CD14-positive monocyte (primary cell): ENCODE results near the gene GRXCR2. TPM values are rescaled to one million over a fixed set of nuclear protein-coding genes. Genes with fewer than 3 reads are reported as not detected.

ENCODE experiments used
- DNase-seq, 3 donors: peaks; one replicate each; pipeline ENCODE4 v3.0.0-alpha.2; 2011 to 2022
- H2AFZ ChIP-seq: 2 replicates; pipeline ENCODE4 v1.6.0; 2012; ENCODE audit warnings: mild to moderate bottlenecking, low read depth, low read length, inconsistent platforms; ENCODE audit not compliant: insufficient read depth, poor library complexity, severe bottlenecking
- H3K27ac ChIP-seq, 2 donors: 1 replicate in 1 of 2; 2 replicates in 1 of 2; pipeline ENCODE4 v1.5.1; 2012 to 2013; ENCODE audit warnings: low read length in 2 of 2, control low read depth in 1 of 2, inconsistent platforms in 1 of 2, low read depth in 1 of 2, mild to moderate bottlenecking in 1 of 2
- H3K27me3 ChIP-seq, 2 donors: one replicate each; pipeline versions ENCODE4 v1.6.0 to v1.6.1; 2011 to 2013; ENCODE audit warnings: low read length in 2 of 2; ENCODE audit not compliant: control insufficient read depth in 2 of 2, insufficient read depth in 2 of 2
- H3K36me3 ChIP-seq, 2 donors: replicated peaks in 1 of 2; 1 replicate in 1 of 2; 2 replicates in 1 of 2; pipeline versions ENCODE4 v1.5.1 to v1.6.1; 2012 to 2013; ENCODE audit warnings: low read length in 2 of 2, control low read depth in 1 of 2, inconsistent platforms in 1 of 2, mild to moderate bottlenecking in 1 of 2; ENCODE audit not compliant: insufficient read depth in 2 of 2, control insufficient read depth in 1 of 2
- H3K4me1 ChIP-seq, 2 donors: 1 replicate in 1 of 2; 2 replicates in 1 of 2; pipeline versions ENCODE4 v1.5.1 to v1.6.1; 2012 to 2013; ENCODE audit warnings: low read length in 2 of 2, control low read depth in 1 of 2, inconsistent platforms in 1 of 2, mild to moderate bottlenecking in 1 of 2, moderate library complexity in 1 of 2; ENCODE audit not compliant: insufficient read depth in 2 of 2, control insufficient read depth in 1 of 2
- H3K4me2 ChIP-seq: replicated peaks from 2 replicates; pipeline ENCODE3; 2012; ENCODE audit warnings: low read length, moderate library complexity, mild to moderate bottlenecking; ENCODE audit not compliant: poor library complexity, severe bottlenecking; ENCODE audit errors: extremely low read depth
- H3K4me3 ChIP-seq, 3 experiments: fragments of 200-600 bp in 1 of 3; sonication (generic) in 1 of 3; replicated peaks in 1 of 3; 1 replicate in 2 of 3; 2 replicates in 1 of 3; pipeline ENCODE4 v1.5.1; 2011 to 2013; ENCODE audit warnings: low read length in 3 of 3, mild to moderate bottlenecking in 3 of 3, control low read depth in 2 of 3, low read depth in 2 of 3, inconsistent platforms in 1 of 3, moderate library complexity in 1 of 3
- H3K79me2 ChIP-seq: 2 replicates; pipeline ENCODE4 v1.6.0; 2012; ENCODE audit warnings: mild to moderate bottlenecking, control low read depth, inconsistent platforms, low read length, moderate library complexity; ENCODE audit not compliant: insufficient read depth
- H3K9ac ChIP-seq: 2 replicates; pipeline ENCODE4 v1.6.0; 2017; ENCODE audit warnings: low read length, mild to moderate bottlenecking; ENCODE audit not compliant: insufficient read depth, poor library complexity, severe bottlenecking
- H3K9me3 ChIP-seq, 2 donors: replicated peaks in 1 of 2; 1 replicate in 1 of 2; 2 replicates in 1 of 2; pipeline versions ENCODE4 v1.5.1 to v1.6.1; 2012 to 2013; ENCODE audit warnings: low read length in 2 of 2, control low read depth in 1 of 2; ENCODE audit not compliant: control insufficient read depth in 1 of 2, insufficient read depth in 1 of 2
- H4K20me1 ChIP-seq: 2 replicates; pipeline ENCODE4 v1.6.0; 2012; ENCODE audit warnings: mild to moderate bottlenecking, low read length, control low read depth, moderate library complexity; ENCODE audit not compliant: insufficient read depth
- H3K27ac Mint-ChIP-seq, 7 donors: one replicate each; pipeline ENCODE4 v1.8.0; 2020; ENCODE audit warnings: mild to moderate bottlenecking in 7 of 7, mixed read lengths in 7 of 7, moderate library complexity in 6 of 7, inconsistent platforms in 2 of 7
- H3K27me3 Mint-ChIP-seq, 3 donors: one replicate each; pipeline ENCODE4 v1.8.0; 2021 to 2022; ENCODE audit warnings: low read depth in 3 of 3, mild to moderate bottlenecking in 3 of 3, mixed read lengths in 3 of 3, moderate library complexity in 3 of 3, inconsistent platforms in 1 of 3
- H3K36me3 Mint-ChIP-seq, 2 donors: one replicate each; pipeline ENCODE4 v1.8.0; 2020; ENCODE audit warnings: mixed read lengths in 2 of 2, inconsistent platforms in 1 of 2, mild to moderate bottlenecking in 1 of 2
- H3K4me1 Mint-ChIP-seq: one replicate; pipeline ENCODE4 v1.8.0; 2020; ENCODE audit warnings: mild to moderate bottlenecking, mixed read lengths
- H3K4me3 Mint-ChIP-seq, 2 donors: one replicate each; pipeline ENCODE4 v1.8.0; 2020; ENCODE audit warnings: mild to moderate bottlenecking in 2 of 2, mixed read lengths in 2 of 2, moderate library complexity in 1 of 2
- H3K9me3 Mint-ChIP-seq, 7 donors: one replicate each; pipeline ENCODE4 v1.8.0; 2020 to 2022; ENCODE audit warnings: mixed read lengths in 7 of 7, mild to moderate bottlenecking in 6 of 7, moderate library complexity in 6 of 7, inconsistent platforms in 2 of 7
- CTCF ChIP-seq: fragments of 200-600 bp; IDR thresholded peaks from one replicate; pipeline ENCODE4 v1.8.0; 2022; ENCODE audit warnings: antibody characterized with exemption, mild to moderate bottlenecking
- WGBS: methylation state at CpG from one replicate; pipeline ENCODE4 v1.1.5; 2013; ENCODE audit warnings: missing lambda C conversion rate; ENCODE audit not compliant: insufficient coverage; 5-methylcytosine and 5-hydroxymethylcytosine counted together
- intact Hi-C, 2 donors: fragments of 100-400 bp; cut with micrococcal nuclease; formaldehyde crosslinking; loops; one replicate each; pipeline versions ENCODE4 v1.15.0 to v1.15.1; 2023
- polyA plus RNA-seq, 3 donors: library from polyadenylated mRNA; depleted of rRNA in 1 of 3; unstranded in 2 of 3; stranded (reverse) in 1 of 3; fragments of 300-500 nt in 2 of 3; fragments of >200 nt in 1 of 3; fragmentation: Illumina TruSeq in 2 of 3; gene quantifications; 1 replicate in 2 of 3; 2 replicates in 1 of 3; pipeline ENCODE4 v1.2.3, GENCODE V29; 2012 to 2021

The GRXCR2 gene
- polyA plus RNA-seq, 3 donors: not detected

- Histone ChIP-seq H3K27ac (no peak overlapping the region), H3K4me2 (no peak overlapping the region), H3K27me3 (no peaks in the 10 kb centered on the region), H3K9ac (no peak overlapping the region), H2AFZ (no peak overlapping the region), H3K9me3 (no peaks in the 10 kb centered on the region), H4K20me1 (no peaks in the 10 kb centered on the region), H3K79me2 (no peaks in the 10 kb centered on the region), H3K36me3 (no peaks in the 10 kb centered on the region), H3K4me1 (no peaks in the 10 kb centered on the region), H3K4me3 (no peak overlapping the region)
- H3K9me3 Mint-ChIP-seq: peaks cover 0 to 18% (median 6%) of the 10 kb centered on the region in 7 donors
- peaks cover 0 to 6% (median 1%) of the 10 kb centered on the region in 3 donors for H3K27me3 Mint-ChIP-seq
- no peak for DNase-seq
- no peak for TF ChIP-seq CTCF
- no peaks in the 10 kb centered on the region for H3K4me1 Mint-ChIP-seq
- H3K4me3 Mint-ChIP-seq: no peak overlapping the region
- H3K36me3 Mint-ChIP-seq: no peaks in the 10 kb centered on the region
- intact Hi-C loops: no loop called here
- no peak overlapping the region for H3K27ac Mint-ChIP-seq
- WGBS: no CpG with 5 or more reads among the region's 3 CpGs
These were observed 14.4 kb upstream of the GRXCR2 start for GRCh38 chr5:145887217-145887616.

- Histone ChIP-seq H3K4me3 (no peak overlapping the region), H3K4me2 (no peak overlapping the region), H3K27me3 (no peaks in the 10 kb centered on the region), H3K4me1 (no peaks in the 10 kb centered on the region), H3K9me3 (no peaks in the 10 kb centered on the region), H3K27ac (no peak overlapping the region), H4K20me1 (no peaks in the 10 kb centered on the region), H2AFZ (no peak overlapping the region), H3K9ac (no peak overlapping the region), H3K79me2 (no peaks in the 10 kb centered on the region), H3K36me3 (no peaks in the 10 kb centered on the region)
- Mint-ChIP-seq H3K4me3 (no peak overlapping the region), H3K9me3 (peaks cover 0 to 6% (median 2%) of the 10 kb centered on the region in 7 donors), H3K27me3 (peaks cover 0 to 4% (median 1%) of the 10 kb centered on the region in 3 donors), H3K36me3 (no peaks in the 10 kb centered on the region), H3K4me1 (no peaks in the 10 kb centered on the region), H3K27ac (no peak overlapping the region)
- intact Hi-C loops: no loop called here
- TF ChIP-seq CTCF: no peak
- WGBS: 100% methylated on average over 2 of the region's 2 CpGs
- DNase-seq: no peak
These were observed 2.0 kb upstream of the GRXCR2 start for GRCh38 chr5:145874765-145875164.
